ENCODE measurements around the gene LTBP1.
"Not testable (repeated sequence)": the region's sequence is repeated elsewhere in the genome, so short reads cannot be mapped to it uniquely, and the experiment has no call there.

The LTBP1 gene

GRCh38 chr2:32951672-32952071, 4.9 kb downstream of the LTBP1 start:
- no peaks in the 10 kb centered on the region for H3K36me3 ChIP-seq (ENCODE audit: control insufficient read depth, insufficient read depth, low read length)
- H3K9me3 ChIP-seq (ENCODE audit: control insufficient read depth, insufficient read depth, low read length), result no peaks in the 10 kb centered on the region
- H3K27me3 ChIP-seq (ENCODE audit: control insufficient read depth, insufficient read depth, low read length), result peaks cover 3% of the 10 kb centered on the region
- peaks cover 3% of the 10 kb centered on the region for H3K4me1 ChIP-seq (ENCODE audit: control insufficient read depth, insufficient read depth, low read length)
- no peak overlapping the region for H3K9ac ChIP-seq (ENCODE audit: low read depth, low read length)
- no peak overlapping the region for H3K4me3 ChIP-seq (ENCODE audit: low read depth, low read length)

- no peaks in the 10 kb centered on the region for H3K9me3 ChIP-seq (ENCODE audit: control insufficient read depth, insufficient read depth, low read length)
- no peaks in the 10 kb centered on the region for H3K36me3 ChIP-seq (ENCODE audit: control insufficient read depth, insufficient read depth, low read length)
- H3K27me3 ChIP-seq (ENCODE audit: control insufficient read depth, insufficient read depth, low read length), result peaks cover 3% of the 10 kb centered on the region
- no peak overlapping the region for H3K4me3 ChIP-seq (ENCODE audit: low read depth, low read length)
- no peak overlapping the region for H3K9ac ChIP-seq (ENCODE audit: low read depth, low read length)
- peaks cover 3% of the 10 kb centered on the region for H3K4me1 ChIP-seq (ENCODE audit: control insufficient read depth, insufficient read depth, low read length)
Observed at GRCh38 chr2:32952761-32953476, 6.2 kb downstream of the LTBP1 start.

- no peaks in the 10 kb centered on the region for H3K9me3 ChIP-seq (ENCODE audit: control insufficient read depth, insufficient read depth, low read length)
- no peaks in the 10 kb centered on the region for H3K27me3 ChIP-seq (ENCODE audit: control insufficient read depth, insufficient read depth, low read length)
- no peaks in the 10 kb centered on the region for H3K4me1 ChIP-seq (ENCODE audit: control insufficient read depth, insufficient read depth, low read length)
- no peaks in the 10 kb centered on the region for H3K36me3 ChIP-seq (ENCODE audit: control insufficient read depth, insufficient read depth, low read length)
- no peak overlapping the region for H3K9ac ChIP-seq (ENCODE audit: low read depth, low read length)
- no peak overlapping the region for H3K4me3 ChIP-seq (ENCODE audit: low read depth, low read length)
Observed at GRCh38 chr2:32954206-32954605, 7.5 kb downstream of the LTBP1 start.

- H3K4me1 ChIP-seq (ENCODE audit: control insufficient read depth, insufficient read depth, low read length), result no peaks in the 10 kb centered on the region
- H3K36me3 ChIP-seq (ENCODE audit: control insufficient read depth, insufficient read depth, low read length), result no peaks in the 10 kb centered on the region
- H3K27me3 ChIP-seq (ENCODE audit: control insufficient read depth, insufficient read depth, low read length), result no peaks in the 10 kb centered on the region
Observed at GRCh38 chr2:32958821-32959220, 12.1 kb downstream of the LTBP1 start.

GRCh38 chr2:32960238-32960637, 13.5 kb downstream of the LTBP1 start:
- no peaks in the 10 kb centered on the region for H3K4me1 ChIP-seq (ENCODE audit: control insufficient read depth, insufficient read depth, low read length)
- no peak overlapping the region for H3K9ac ChIP-seq (ENCODE audit: low read depth, low read length)
- no peaks in the 10 kb centered on the region for H3K36me3 ChIP-seq (ENCODE audit: control insufficient read depth, insufficient read depth, low read length)
- H3K4me3 ChIP-seq (ENCODE audit: low read depth, low read length), result no peak overlapping the region
- no peaks in the 10 kb centered on the region for H3K27me3 ChIP-seq (ENCODE audit: control insufficient read depth, insufficient read depth, low read length)
- H3K9me3 ChIP-seq (ENCODE audit: control insufficient read depth, insufficient read depth, low read length), result no peaks in the 10 kb centered on the region

More at GRCh38 chr2:32958821-32959220, 12.1 kb downstream of the LTBP1 start:
- H3K9ac ChIP-seq (ENCODE audit: low read depth, low read length), result no peak overlapping the region
- no peak overlapping the region for H3K4me3 ChIP-seq (ENCODE audit: low read depth, low read length)
- H3K9me3 ChIP-seq (ENCODE audit: control insufficient read depth, insufficient read depth, low read length), result no peaks in the 10 kb centered on the region

- no peaks in the 10 kb centered on the region for H3K9me3 ChIP-seq (ENCODE audit: control insufficient read depth, insufficient read depth, low read length)
- no peak overlapping the region for H3K4me3 ChIP-seq (ENCODE audit: low read depth, low read length)
- H3K27me3 ChIP-seq (ENCODE audit: control insufficient read depth, insufficient read depth, low read length), result no peaks in the 10 kb centered on the region
- no peaks in the 10 kb centered on the region for H3K4me1 ChIP-seq (ENCODE audit: control insufficient read depth, insufficient read depth, low read length)
- no peaks in the 10 kb centered on the region for H3K36me3 ChIP-seq (ENCODE audit: control insufficient read depth, insufficient read depth, low read length)
- H3K9ac ChIP-seq (ENCODE audit: low read depth, low read length), result no peak overlapping the region
Observed at GRCh38 chr2:32960647-32961403, 14.1 kb downstream of the LTBP1 start.

- Histone ChIP-seq H3K9ac (ENCODE audit: low read depth, low read length) (no peak overlapping the region), H3K4me1 (ENCODE audit: control insufficient read depth, insufficient read depth, low read length) (no peaks in the 10 kb centered on the region), H3K36me3 (ENCODE audit: control insufficient read depth, insufficient read depth, low read length) (no peaks in the 10 kb centered on the region), H3K9me3 (ENCODE audit: control insufficient read depth, insufficient read depth, low read length) (no peaks in the 10 kb centered on the region), H3K27me3 (ENCODE audit: control insufficient read depth, insufficient read depth, low read length) (no peaks in the 10 kb centered on the region), H3K4me3 (ENCODE audit: low read depth, low read length) (no peak overlapping the region)
Observed at GRCh38 chr2:32962690-32963089, 15.9 kb downstream of the LTBP1 start.

GRCh38 chr2:32963941-32964340, 17.2 kb downstream of the LTBP1 start:
- no peaks in the 10 kb centered on the region for H3K9me3 ChIP-seq (ENCODE audit: control insufficient read depth, insufficient read depth, low read length)
- H3K4me3 ChIP-seq (ENCODE audit: low read depth, low read length), result no peak overlapping the region
- H3K27me3 ChIP-seq (ENCODE audit: control insufficient read depth, insufficient read depth, low read length), result no peaks in the 10 kb centered on the region
- H3K9ac ChIP-seq (ENCODE audit: low read depth, low read length), result no peak overlapping the region
- no peaks in the 10 kb centered on the region for H3K36me3 ChIP-seq (ENCODE audit: control insufficient read depth, insufficient read depth, low read length)
- no peaks in the 10 kb centered on the region for H3K4me1 ChIP-seq (ENCODE audit: control insufficient read depth, insufficient read depth, low read length)

GRCh38 chr2:32965523-32966171, 18.9 kb downstream of the LTBP1 start:
- H3K9ac ChIP-seq (ENCODE audit: low read depth, low read length), result no peak overlapping the region
- no peaks in the 10 kb centered on the region for H3K36me3 ChIP-seq (ENCODE audit: control insufficient read depth, insufficient read depth, low read length)
- H3K9me3 ChIP-seq (ENCODE audit: control insufficient read depth, insufficient read depth, low read length), result peaks cover 3% of the 10 kb centered on the region
- H3K4me1 ChIP-seq (ENCODE audit: control insufficient read depth, insufficient read depth, low read length), result no peaks in the 10 kb centered on the region
- H3K27me3 ChIP-seq (ENCODE audit: control insufficient read depth, insufficient read depth, low read length), result no peaks in the 10 kb centered on the region
- H3K4me3 ChIP-seq (ENCODE audit: low read depth, low read length), result no peak overlapping the region

DNA sequence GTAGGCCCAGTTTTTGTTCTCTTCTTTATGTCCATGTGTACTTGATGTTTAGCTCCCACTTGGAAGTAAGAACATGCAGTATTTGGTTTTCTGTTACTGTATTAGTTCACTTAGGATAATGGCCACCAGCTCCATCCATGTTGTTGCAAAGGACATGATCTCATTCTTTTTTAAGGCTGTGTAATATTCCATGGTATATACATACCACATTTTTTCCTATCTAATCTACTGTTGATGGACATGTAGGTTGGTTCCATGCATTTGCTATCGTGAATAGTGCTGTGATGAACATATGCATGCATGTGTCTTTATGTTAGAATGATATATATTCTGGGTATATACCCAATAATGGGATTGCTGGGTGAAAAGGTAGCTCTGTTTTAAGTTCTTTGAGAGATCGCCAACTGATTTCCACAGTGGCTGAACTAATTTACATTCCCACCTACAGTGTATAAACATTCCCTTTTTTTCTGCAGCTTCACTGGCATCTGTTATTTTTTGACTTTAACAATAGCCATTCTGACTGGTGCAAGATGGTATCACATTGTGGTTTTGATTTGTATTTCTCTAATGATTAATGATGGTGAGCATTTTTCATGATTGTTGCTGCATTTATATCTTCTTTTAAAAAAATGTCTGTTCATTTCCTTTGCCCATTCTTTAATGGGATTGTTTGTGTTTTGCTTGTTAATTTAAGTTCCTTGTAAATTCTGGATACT, 22.9 kb downstream of the LTBP1 start:
- no peaks in the 10 kb centered on the region for H3K27me3 ChIP-seq (ENCODE audit: control insufficient read depth, insufficient read depth, low read length)
- H3K4me1 ChIP-seq (ENCODE audit: control insufficient read depth, insufficient read depth, low read length), result no peaks in the 10 kb centered on the region
- no peak overlapping the region for H3K4me3 ChIP-seq (ENCODE audit: low read depth, low read length)
- no peaks in the 10 kb centered on the region for H3K36me3 ChIP-seq (ENCODE audit: control insufficient read depth, insufficient read depth, low read length)
- H3K9ac ChIP-seq (ENCODE audit: low read depth, low read length), result no peak overlapping the region
- H3K9me3 ChIP-seq (ENCODE audit: control insufficient read depth, insufficient read depth, low read length), result peaks cover 3% of the 10 kb centered on the region

DNA sequence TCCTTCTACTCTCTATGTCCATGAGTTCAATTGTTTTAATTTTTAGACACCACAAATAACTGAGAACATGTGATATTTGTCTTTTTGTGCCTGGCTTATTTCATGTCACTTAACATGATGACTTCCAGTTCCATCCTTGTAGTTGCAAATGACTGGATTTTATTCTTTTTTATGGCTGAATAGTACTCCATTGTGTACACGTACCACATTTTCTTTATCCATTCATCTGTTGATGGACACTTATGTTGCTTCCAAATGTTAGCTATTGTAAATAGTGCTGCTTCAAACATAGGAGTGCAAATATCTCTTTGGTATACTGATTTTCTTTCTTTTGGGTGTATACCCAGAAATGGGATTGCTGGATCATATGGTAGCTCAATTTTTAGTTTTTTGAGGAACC, 27.0 kb downstream of the LTBP1 start:
- H3K36me3 ChIP-seq (ENCODE audit: control insufficient read depth, insufficient read depth, low read length); H3K27me3 ChIP-seq (ENCODE audit: control insufficient read depth, insufficient read depth, low read length); H3K4me3 ChIP-seq (ENCODE audit: low read depth, low read length); H3K9ac ChIP-seq (ENCODE audit: low read depth, low read length); H3K4me1 ChIP-seq (ENCODE audit: control insufficient read depth, insufficient read depth, low read length); H3K9me3 ChIP-seq (ENCODE audit: control insufficient read depth, insufficient read depth, low read length): not testable (repeated sequence)

Measured in iPS-15b (cell line).